Coronary artery (tissue), 2 donors: ENCODE measurements around the gene HTRA1.

ENCODE experiments used
- DNase-seq: peaks from one replicate; pipeline ENCODE4 v3.0.0-alpha.2; 2017; ENCODE audit warnings: low spot score
- H3K27ac ChIP-seq, 2 donors: fragments of 200-600 bp; sonication (generic); one replicate each; pipeline ENCODE4 v1.5.1; 2016 to 2019
- H3K4me3 ChIP-seq: fragments of 200-600 bp; sonication (generic); 2 replicates; pipeline ENCODE4 v1.5.1; 2016; ENCODE audit warnings: mild to moderate bottlenecking, moderate library complexity
- CTCF ChIP-seq: fragments of 200-600 bp; sonication (generic); IDR thresholded peaks from one replicate; pipeline ENCODE4 v1.5.1; 2019; ENCODE audit warnings: antibody characterized with exemption

Gene HTRA1

GRCh38 chr10:122461729-122462532, 578 bp downstream of the HTRA1 start:
- H3K27ac ChIP-seq = peak overlapping the region; percentile 75 to 96
- no peak for DNase-seq
- H3K4me3 ChIP-seq = peak overlapping the region; percentile 98
- no peak for TF ChIP-seq CTCF

DNA sequence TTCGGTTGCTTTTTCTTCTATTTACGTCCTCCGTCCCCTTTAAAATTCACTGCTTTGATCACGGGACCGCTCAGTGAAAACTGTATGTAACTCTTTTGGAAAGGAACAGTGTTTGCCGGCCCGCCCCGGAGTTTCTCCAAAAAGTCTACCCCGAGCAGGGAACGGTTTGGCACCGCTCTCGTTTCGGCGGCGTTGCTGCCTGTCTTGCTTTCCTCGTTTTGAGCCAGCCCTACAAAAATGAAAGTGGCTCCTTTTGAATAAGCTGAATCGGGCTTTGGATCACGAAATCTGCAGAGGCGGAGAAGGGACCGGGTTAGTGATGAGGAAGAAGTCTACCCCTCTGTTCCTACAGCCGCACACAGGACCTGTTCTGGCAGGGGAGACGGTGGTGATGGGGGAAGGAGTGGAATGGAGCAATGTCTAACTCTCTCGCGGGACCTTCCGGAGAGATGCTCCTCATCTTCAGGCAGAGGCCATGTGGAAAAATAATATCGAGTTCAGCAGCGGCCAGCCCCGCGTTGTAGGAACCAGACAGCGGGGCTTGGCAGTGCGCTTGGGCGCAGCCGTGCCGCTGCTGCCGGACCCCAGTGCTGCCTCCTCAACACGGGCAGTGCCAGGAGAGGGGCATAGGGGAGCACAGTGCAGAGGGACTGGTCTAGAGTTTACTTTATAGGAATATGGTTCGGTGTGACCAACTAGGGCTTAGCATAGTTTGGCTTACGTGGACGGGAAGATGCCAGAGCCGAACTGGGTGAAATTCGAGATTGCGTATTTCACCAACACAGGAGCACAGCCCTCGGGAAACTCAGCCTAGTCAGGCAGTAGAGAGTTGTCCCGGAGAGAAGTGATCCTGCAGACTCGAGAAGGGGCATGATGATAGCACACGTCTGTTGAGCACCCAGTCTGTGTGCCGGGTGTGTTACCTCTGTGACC, 1.4 kb downstream of the HTRA1 start:
- H3K27ac ChIP-seq = peak overlapping the region; percentile 75 to 96
- DNase-seq = peak; percentile 85
- TF ChIP-seq CTCF = no peak
- peak overlapping the region; percentile 98 for H3K4me3 ChIP-seq

- peak overlapping the region in 1 of 2 donors; percentile 96 for H3K27ac ChIP-seq
- TF ChIP-seq CTCF = no peak
- no peak for DNase-seq
- peak overlapping the region; percentile 98 for H3K4me3 ChIP-seq
These were observed 2.3 kb downstream of the HTRA1 start for GRCh38 chr10:122463466-122464249.

- DNase-seq = no peak
- Histone ChIP-seq H3K27ac (no peak overlapping the region), H3K4me3 (peak overlapping the region; percentile 98)
- TF ChIP-seq CTCF = no peak
These were observed 2.8 kb downstream of the HTRA1 start for GRCh38 chr10:122464250-122464510.

DNA sequence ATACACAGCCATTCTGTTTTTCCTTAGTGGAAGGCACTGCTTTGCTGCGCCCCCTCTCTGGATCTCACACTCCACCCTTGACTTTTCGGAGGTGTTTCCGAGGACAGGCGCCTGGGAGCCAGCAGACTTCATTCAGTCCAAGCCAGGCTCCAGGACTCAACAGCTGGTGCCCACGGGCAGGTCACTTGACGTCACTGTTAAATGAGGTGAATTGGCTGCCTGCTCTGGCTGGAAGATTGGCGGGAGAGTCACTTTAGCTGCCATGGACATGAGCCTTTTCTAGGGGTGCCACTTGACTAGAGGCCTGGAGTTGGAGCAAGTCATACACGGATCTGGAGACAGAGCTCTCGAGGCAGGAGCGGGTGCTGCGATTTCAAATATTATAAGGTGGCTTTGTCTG, 3.2 kb downstream of the HTRA1 start:
- TF ChIP-seq CTCF = no peak
- no peak overlapping the region for H3K4me3 ChIP-seq
- H3K27ac ChIP-seq = no peak overlapping the region
- DNase-seq = no peak

DNA sequence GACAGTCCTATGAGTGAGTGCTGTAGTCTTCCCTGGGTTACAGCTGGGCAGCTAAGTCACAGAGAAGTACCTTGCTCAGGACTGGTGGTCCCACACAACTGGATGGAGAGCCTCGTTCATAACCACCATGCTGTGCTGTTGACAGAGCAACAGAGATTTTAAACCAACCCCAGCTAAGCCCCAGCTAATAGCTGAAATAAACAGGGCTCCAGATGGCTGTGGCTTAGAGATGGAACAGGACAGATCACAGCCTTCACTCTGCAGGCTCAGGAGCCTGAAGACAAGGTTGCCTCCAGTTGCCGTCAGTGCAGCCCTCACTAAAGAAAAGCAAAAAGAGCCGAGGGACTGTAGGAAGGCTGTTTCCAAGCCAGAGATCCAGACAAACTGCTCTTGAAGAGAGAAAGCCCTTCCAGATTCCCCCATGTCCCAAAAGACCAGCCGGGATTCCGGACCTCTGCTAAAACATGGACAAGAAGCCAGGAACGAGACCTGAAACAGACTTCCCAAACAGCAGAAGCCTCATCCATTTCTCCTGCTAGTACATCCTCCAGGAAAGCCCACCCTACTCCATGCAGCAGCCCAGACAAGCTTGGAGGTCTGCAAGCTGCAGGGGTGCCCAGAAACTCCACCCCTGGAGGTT, 4.2 kb downstream of the HTRA1 start:
- DNase-seq = no peak
- Histone ChIP-seq H3K4me3 (no peak overlapping the region), H3K27ac (no peak overlapping the region)
- no peak for TF ChIP-seq CTCF
